H1 (cell line): ENCODE measurements around the gene FLRT3. TPM values are rescaled to one million over a fixed set of nuclear protein-coding genes. Genes with fewer than 3 reads are reported as not detected.

Experiments
- CTCF ChIA-PET: fragments of 300-600 bp; sonication (Branson Sonifier 250); formaldehyde crosslinking; loops from one replicate; lab custom pipeline; 2021; ENCODE audit not compliant: partially characterized antibody; lab: Charles Lee
- POLR2A ChIA-PET: fragments of 300-600 bp; sonication (Branson Sonifier 250); formaldehyde crosslinking; loops from one replicate; lab custom pipeline; 2021; ENCODE audit warnings: inconsistent platforms; ENCODE audit not compliant: partially characterized antibody; lab: Charles Lee
- DNase-seq, 2 experiments: peaks; one replicate each; pipeline versions ENCODE4 v3.0.0 to v3.0.0-alpha.2; 2010 to 2022; ENCODE audit warnings: low spot score in 2 of 2, low read depth in 1 of 2, mixed read lengths in 1 of 2
- FAIRE-seq: peaks from 2 replicates; lab custom pipeline; 2011; peaks lifted over from hg19 to GRCh38; lab: Jason Lieb, UNC
- H2AFZ ChIP-seq: 2 replicates; pipeline ENCODE4 v1.8.1; 2012; ENCODE audit warnings: low read length, inconsistent platforms
- H2AK5ac ChIP-seq: 2 replicates; pipeline ENCODE4 v1.6.1; 2013; ENCODE audit warnings: low read depth, low read length
- H2BK120ac ChIP-seq: replicated peaks from 2 replicates; pipeline ENCODE3; 2013; ENCODE audit warnings: low read depth, low read length, inconsistent platforms
- H2BK12ac ChIP-seq: 2 replicates; pipeline ENCODE4 v1.6.1; 2013; ENCODE audit warnings: low read depth, low read length
- H2BK15ac ChIP-seq: 2 replicates; pipeline ENCODE4 v1.6.1; 2013; ENCODE audit warnings: low read length
- H2BK20ac ChIP-seq: 2 replicates; pipeline ENCODE4 v1.6.1; 2013; ENCODE audit warnings: low read length
- H2BK5ac ChIP-seq: 2 replicates; pipeline ENCODE4 v1.6.1; 2013; ENCODE audit warnings: low read depth, low read length
- H3K14ac ChIP-seq: 2 replicates; pipeline ENCODE4 v1.6.1; 2013; ENCODE audit warnings: inconsistent platforms; ENCODE audit not compliant: insufficient read length
- H3K18ac ChIP-seq: 2 replicates; pipeline ENCODE4 v1.6.1; 2013; ENCODE audit warnings: low read length; ENCODE audit errors: extremely low read depth
- H3K23ac ChIP-seq: 2 replicates; pipeline ENCODE4 v1.6.1; 2013; ENCODE audit warnings: inconsistent platforms; ENCODE audit not compliant: insufficient read length
- H3K23me2 ChIP-seq: 2 replicates; pipeline ENCODE4 v1.6.1; 2013; ENCODE audit warnings: low read depth, low read length
- H3K27ac ChIP-seq: 2 replicates; pipeline ENCODE4 v1.6.1; 2011; ENCODE audit warnings: low read depth, low read length, inconsistent platforms
- H3K27me3 ChIP-seq, 4 experiments: replicated peaks in 1 of 4; 1 replicate in 1 of 4; 2 replicates in 3 of 4; pipeline versions ENCODE4 v1.6.1 to v1.8.1; 2011 to 2013; ENCODE audit warnings: low read length in 3 of 4, mild to moderate bottlenecking in 3 of 4, inconsistent platforms in 2 of 4, mixed read lengths in 2 of 4, moderate library complexity in 1 of 4; ENCODE audit not compliant: control insufficient read depth in 3 of 4, insufficient read depth in 3 of 4; ENCODE audit errors: extremely low read depth in 1 of 4
- H3K36me3 ChIP-seq, 4 experiments: 2 replicates each; pipeline versions ENCODE4 v1.6.1 to v1.8.1; 2011 to 2013; ENCODE audit warnings: mild to moderate bottlenecking in 4 of 4, low read length in 3 of 4, moderate library complexity in 2 of 4, control low read depth in 1 of 4, inconsistent platforms in 1 of 4; ENCODE audit not compliant: insufficient read depth in 4 of 4, control insufficient read depth in 2 of 4
- H3K4ac ChIP-seq: replicated peaks from 2 replicates; pipeline ENCODE3; 2013; ENCODE audit warnings: low read length, low read depth, mixed read lengths, inconsistent platforms; ENCODE audit not compliant: insufficient read length
- H3K4me1 ChIP-seq, 4 experiments: replicated peaks in 1 of 4; 1 replicate in 1 of 4; 2 replicates in 3 of 4; pipeline versions ENCODE4 v1.6.1 to v1.8.1; 2011 to 2013; ENCODE audit warnings: low read length in 3 of 4, inconsistent platforms in 2 of 4, mixed read lengths in 1 of 4; ENCODE audit not compliant: insufficient read depth in 4 of 4, control insufficient read depth in 3 of 4
- H3K4me2 ChIP-seq, 2 experiments: 2 replicates each; pipeline versions ENCODE4 v1.6.1 to v1.8.1; 2011 to 2013; ENCODE audit warnings: low read depth in 2 of 2, low read length in 2 of 2, control low read depth in 1 of 2, inconsistent platforms in 1 of 2, mild to moderate bottlenecking in 1 of 2; ENCODE audit not compliant: insufficient read depth in 1 of 2
- H3K4me3 ChIP-seq, 4 experiments: fragments of 200-600, 300-600 bp in 1 of 4; sonication (generic), shearing (Covaris generic), sonication (Bioruptor Twin) in 1 of 4; 2 replicates each; pipeline versions ENCODE4 v1.5.1 to v1.8.1; 2011 to 2016; ENCODE audit warnings: low read length in 4 of 4, low read depth in 3 of 4, control low read depth in 2 of 4, inconsistent platforms in 2 of 4, mild to moderate bottlenecking in 2 of 4, mixed read lengths in 1 of 4, moderate library complexity in 1 of 4; ENCODE audit not compliant: insufficient read depth in 2 of 4; ENCODE audit errors: extremely low read depth in 1 of 4
- H3K56ac ChIP-seq: replicated peaks from 2 replicates; pipeline ENCODE3; 2013; ENCODE audit warnings: low read depth, mild to moderate bottlenecking, mixed read lengths, low read length, inconsistent platforms; ENCODE audit not compliant: insufficient read length
- H3K79me1 ChIP-seq: 2 replicates; pipeline ENCODE4 v1.6.1; 2013; ENCODE audit warnings: low read depth, low read length, control low read depth
- H3K79me2 ChIP-seq, 2 experiments: 2 replicates each; pipeline versions ENCODE4 v1.6.1 to v1.8.1; 2012 to 2013; ENCODE audit warnings: low read length in 2 of 2, mild to moderate bottlenecking in 2 of 2, inconsistent platforms in 1 of 2; ENCODE audit not compliant: insufficient read depth in 2 of 2, control insufficient read depth in 1 of 2
- H3K9ac ChIP-seq, 4 experiments: replicated peaks in 1 of 4; 1 replicate in 1 of 4; 2 replicates in 3 of 4; pipeline versions ENCODE4 v1.6.1 to v1.8.1; 2011 to 2013; ENCODE audit warnings: low read depth in 3 of 4, low read length in 3 of 4, control low read depth in 2 of 4, mild to moderate bottlenecking in 2 of 4, moderate library complexity in 2 of 4, inconsistent platforms in 1 of 4; ENCODE audit errors: extremely low read depth in 1 of 4
- H3K9me3 ChIP-seq, 2 experiments: 2 replicates each; pipeline versions ENCODE4 v1.6.1 to v1.8.1; 2012 to 2013; ENCODE audit warnings: mild to moderate bottlenecking in 2 of 2, moderate library complexity in 2 of 2, control low read depth in 1 of 2, inconsistent platforms in 1 of 2, low read depth in 1 of 2, low read length in 1 of 2, mixed read lengths in 1 of 2; ENCODE audit not compliant: insufficient read depth in 2 of 2
- H4K20me1 ChIP-seq, 2 experiments: replicated peaks in 1 of 2; 2 replicates each; pipeline versions ENCODE3 to v1.8.1; 2011 to 2013; ENCODE audit warnings: inconsistent platforms in 2 of 2, low read length in 2 of 2, mild to moderate bottlenecking in 1 of 2; ENCODE audit not compliant: insufficient read depth in 2 of 2, control insufficient read depth in 1 of 2
- H4K5ac ChIP-seq: 2 replicates; pipeline ENCODE4 v1.6.1; 2013; ENCODE audit warnings: low read length, low read depth, mixed read lengths, inconsistent platforms; ENCODE audit not compliant: insufficient read length
- H4K8ac ChIP-seq: 2 replicates; pipeline ENCODE4 v1.8.0; 2013; ENCODE audit warnings: mild to moderate bottlenecking, moderate library complexity, low read length, inconsistent platforms; ENCODE audit not compliant: insufficient read depth; ENCODE audit errors: extremely low read depth
- H4K91ac ChIP-seq: replicated peaks from 2 replicates; pipeline ENCODE3; 2013; ENCODE audit warnings: low read length, mixed read lengths, inconsistent platforms; ENCODE audit not compliant: insufficient read length
- ASH2L ChIP-seq: fragments of 200-600, 300-600 bp; sonication (generic); IDR thresholded peaks from one replicate; pipeline ENCODE4 v1.7.1; 2017; ENCODE audit warnings: low read length
- BCL11A ChIP-seq, 2 experiments: IDR thresholded peaks; one replicate each; pipeline ENCODE4 v1.6.1; 2011; ENCODE audit warnings: low read depth in 2 of 2, low read length in 2 of 2, mild to moderate bottlenecking in 2 of 2
- CEBPB ChIP-seq: IDR thresholded peaks from 2 replicates; pipeline ENCODE4 v1.6.1; 2012; ENCODE audit warnings: low read depth, low read length
- CHD1 ChIP-seq: IDR thresholded peaks from 2 replicates; pipeline ENCODE4 v1.6.1; 2012; ENCODE audit warnings: low read depth, low read length, improper control_type of control experiment
- EGR1 ChIP-seq: IDR thresholded peaks from 2 replicates; pipeline ENCODE4 v1.6.1; 2011; ENCODE audit warnings: low read depth, low read length, borderline replicate concordance
- JUN ChIP-seq: IDR thresholded peaks from 2 replicates; pipeline ENCODE4 v1.6.1; 2011; ENCODE audit warnings: low read depth, mild to moderate bottlenecking, improper control_type of control experiment, low read length
- NANOG ChIP-seq: IDR thresholded peaks from 2 replicates; pipeline ENCODE4 v1.6.1; 2011; ENCODE audit warnings: low read length, low read depth, mild to moderate bottlenecking, inconsistent platforms; ENCODE audit not compliant: insufficient read depth, poor library complexity, severe bottlenecking
- RBBP5 ChIP-seq: IDR thresholded peaks from 2 replicates; pipeline ENCODE4 v1.7.1; 2012; ENCODE audit warnings: low read depth, mild to moderate bottlenecking, inconsistent platforms, low read length, moderate library complexity, borderline replicate concordance
- RFX5 ChIP-seq: IDR thresholded peaks from 2 replicates; pipeline ENCODE4 v1.6.1; 2011; ENCODE audit warnings: low read depth, low read length, improper control_type of control experiment, borderline replicate concordance
- RNF2 ChIP-seq: fragments of 200-900, 300-1000 bp; sonication (generic); IDR thresholded peaks from 2 replicates; pipeline ENCODE4 v1.7.1; 2016; ENCODE audit warnings: borderline replicate concordance, low read depth, mild to moderate bottlenecking, antibody characterized with exemption, low read length; ENCODE audit not compliant: poor library complexity, severe bottlenecking; ENCODE audit errors: missing control alignments
- SRF ChIP-seq: IDR thresholded peaks from 2 replicates; pipeline ENCODE4 v1.6.1; 2011; ENCODE audit warnings: mild to moderate bottlenecking, low read depth, low read length, moderate library complexity
- TAF7 ChIP-seq: optimal IDR thresholded peaks from 2 replicates; pipeline ENCODE3; 2011; ENCODE audit warnings: low read depth, mild to moderate bottlenecking, inconsistent platforms, low read length, moderate library complexity, borderline replicate concordance
- TBP ChIP-seq: IDR thresholded peaks from 2 replicates; pipeline ENCODE4 v1.6.1; 2011; ENCODE audit warnings: low read depth, low read length, improper control_type of control experiment
- WGBS, 2 experiments: shearing (Covaris generic) in 1 of 2; methylation state at CpG; one replicate each; pipeline versions ENCODE4 v1.1.6 to v1.1.7; 2013 to 2015; ENCODE audit warnings: low lambda C conversion rate in 2 of 2, mixed read lengths in 2 of 2, inconsistent platforms in 1 of 2, low coverage in 1 of 2, missing lambda C conversion rate in 1 of 2; ENCODE audit not compliant: insufficient replicate concordance in 2 of 2, insufficient coverage in 1 of 2, insufficient read length in 1 of 2; ENCODE audit errors: extremely low coverage in 1 of 2, missing lambda C conversion rate in 1 of 2; 5-methylcytosine and 5-hydroxymethylcytosine counted together
- polyA plus RNA-seq, 7 experiments: library from polyadenylated mRNA; depleted of rRNA in 3 of 7; stranded (reverse) in 5 of 7; unstranded in 2 of 7; fragments of >200 nt in 5 of 7; fragments of 200-250 nt in 2 of 7; gene quantifications; 1 replicate in 5 of 7; 2 replicates in 1 of 7; 4 replicates in 1 of 7; pipeline versions ENCODE4 v1.2.1 to v1.2.3, GENCODE V29; 2011 to 2013; ENCODE audit warnings: missing spikeins in 2 of 7, mixed read lengths in 2 of 7
- total RNA-seq: library from RNA; stranded (reverse); fragmentation: NEBNext Ultra II Directional; extraction: Animal tissue kit (Norgen Biotek cat#: 25700); gene quantifications from 2 replicates; pipeline ENCODE4 v1.2.1, GENCODE V29; 2021
- TF ChIP-seq, protein P1 (sequence below): IDR thresholded peaks from 2 replicates; pipeline ENCODE4 v1.6.1; 2012; ENCODE audit warnings: inconsistent platforms

Gene FLRT3
- total and polyA plus RNA-seq, 2 of the 8 experiments (the other 6 are each of a cell fraction or from before 2014, with no cell fraction given), result 0.35 to 0.41 TPM

DNA sequence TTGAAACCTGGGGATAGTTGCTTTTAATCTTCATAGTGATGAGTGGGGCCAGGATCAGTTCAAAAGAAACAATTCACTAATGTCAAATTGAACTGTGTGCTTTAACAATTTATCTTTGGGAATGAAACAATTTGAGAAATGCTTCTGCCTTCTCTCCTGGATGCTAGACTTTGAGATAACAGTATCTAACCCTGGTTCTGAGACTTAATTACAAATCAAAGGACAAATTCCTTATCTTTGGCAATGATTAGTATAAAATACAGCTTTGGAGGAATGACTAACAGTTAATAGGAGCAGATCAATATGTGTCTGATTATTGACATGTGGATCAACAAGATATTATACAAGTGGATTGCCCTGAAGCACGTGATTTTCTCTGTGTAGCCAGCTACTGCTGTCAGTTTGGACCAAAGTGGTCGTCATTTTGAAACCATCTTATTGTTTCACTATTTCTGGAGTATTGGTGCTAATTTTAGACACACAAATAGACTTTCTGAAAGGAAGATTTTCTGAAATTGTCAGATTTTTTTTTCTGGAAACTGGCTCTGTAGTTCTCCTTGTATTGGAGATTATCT, 6.2 kb upstream of the FLRT3 start:
- H2BK5ac ChIP-seq, result no peak overlapping the region
- no peaks in the 10 kb centered on the region for H3K36me3 ChIP-seq
- H4K20me1 ChIP-seq, result no peaks in the 10 kb centered on the region
- POLR2A ChIA-PET, result no interaction called here
- no peak overlapping the region for H4K91ac ChIP-seq
- H4K5ac ChIP-seq, result no peak overlapping the region
- no peak overlapping the region for H3K4me2 ChIP-seq
- no peaks in the 10 kb centered on the region for H3K4me1 ChIP-seq
- H4K8ac ChIP-seq, result no peak overlapping the region
- WGBS, 2 experiments, result 87% methylated on average over 2 of the region's 2 CpGs; no CpG with 5 or more reads in 1 of the 2 experiments
- no peak overlapping the region for H3K27ac ChIP-seq
- H3K14ac ChIP-seq, result no peak overlapping the region
- no peak overlapping the region for H3K4me3 ChIP-seq
- H2BK12ac ChIP-seq, result no peak overlapping the region
- H3K9ac ChIP-seq, result no peak overlapping the region; a peak in 1 of 7 replicates
- no peaks in the 10 kb centered on the region for H3K79me1 ChIP-seq
- no peaks in the 10 kb centered on the region for H3K79me2 ChIP-seq
- H3K23ac ChIP-seq, result no peak overlapping the region
- no peaks in the 10 kb centered on the region for H3K27me3 ChIP-seq
- H2AFZ ChIP-seq, result no peak overlapping the region
- no peak overlapping the region for H2BK120ac ChIP-seq
- CTCF ChIA-PET, result interaction anchor here (0.8 kb wide), 1 partner anchor 18 kb away, joined by 4 read pairs; no protein-coding TSS in a partner anchor
- no peak overlapping the region for H3K56ac ChIP-seq
- no peak overlapping the region for H2BK15ac ChIP-seq
- no peak overlapping the region for H2BK20ac ChIP-seq
- H3K23me2 ChIP-seq, result no peaks in the 10 kb centered on the region
- no peaks in the 10 kb centered on the region for H3K9me3 ChIP-seq
- no peak overlapping the region for H2AK5ac ChIP-seq
- DNase-seq (no peak), FAIRE-seq (no peak)
- no peak overlapping the region for H3K18ac ChIP-seq
- no peak overlapping the region for H3K4ac ChIP-seq
- TF ChIP-seq NANOG, result no peak
- no peak for TF ChIP-seq CHD1
- no peak for TF ChIP-seq JUN
- TF ChIP-seq SRF, result no peak
- no peak for TF ChIP-seq RFX5
- no peak for TF ChIP-seq EGR1
- no peak for TF ChIP-seq TAF7
- TF ChIP-seq, protein P1, sequence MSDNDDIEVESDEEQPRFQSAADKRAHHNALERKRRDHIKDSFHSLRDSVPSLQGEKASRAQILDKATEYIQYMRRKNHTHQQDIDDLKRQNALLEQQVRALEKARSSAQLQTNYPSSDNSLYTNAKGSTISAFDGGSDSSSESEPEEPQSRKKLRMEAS, result no peak
- TF ChIP-seq CEBPB, result no peak
- no peak for TF ChIP-seq RBBP5
- TF ChIP-seq BCL11A (IDR thresholded peaks at IDR 0.05; ENCODE audit: low read depth in 2 of 2, low read length in 2 of 2), result no peak
- TF ChIP-seq TBP, result no peak
- TF ChIP-seq RNF2, result no peak
- TF ChIP-seq ASH2L, result no peak
